GM21723 (cell line): ENCODE results near the gene RPAIN.

ENCODE experiments used
- ATAC-seq: cut with Tn5 transposase; IDR thresholded peaks from one replicate; pipeline ENCODE4 v1.9.1; 2021; ENCODE audit warnings: mild to moderate bottlenecking, moderate library complexity; ENCODE audit not compliant: unreplicated experiment

Gene RPAIN

DNA sequence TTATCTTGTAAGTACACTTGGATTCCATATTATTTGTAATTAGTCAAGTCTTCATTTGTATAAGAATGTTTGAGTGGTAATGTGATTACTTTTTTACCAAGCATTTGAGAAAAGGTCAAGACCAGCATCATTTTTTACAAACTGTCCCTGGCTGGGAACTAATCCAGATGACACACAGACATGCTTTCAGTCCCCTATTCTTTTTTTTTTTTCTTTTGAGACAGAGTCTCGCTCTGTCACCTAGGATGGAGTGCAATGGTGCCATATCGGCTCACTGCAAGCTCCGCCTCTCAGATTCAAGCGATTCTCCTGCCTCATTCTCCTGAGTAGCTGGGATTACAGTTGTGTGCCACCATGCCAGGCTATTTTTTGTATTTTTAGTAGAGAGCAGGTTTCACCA, 61.5 kb downstream of the RPAIN start:
- no peak for ATAC-seq
